Colonic mucosa (tissue), 4 donors: ENCODE results near the gene ARID1B. TPM values are rescaled to one million over a fixed set of nuclear protein-coding genes. Genes with fewer than 3 reads are reported as not detected.
A peak's percentile ranks its signal among the peaks of the same experiment; 100 is the strongest.

Experiments used
- DNase-seq: peaks from one replicate; pipeline ENCODE4 v3.0.0-alpha.2; 2020
- H3K27ac ChIP-seq: fragments of 200-600 bp; one replicate; pipeline ENCODE4 v1.8.0; 2021
- H3K27me3 ChIP-seq: fragments of 200-600 bp; one replicate; pipeline ENCODE4 v1.8.0; 2021
- H3K36me3 ChIP-seq: fragments of 200-600 bp; one replicate; pipeline ENCODE4 v1.8.0; 2021
- H3K4me1 ChIP-seq: fragments of 200-600 bp; one replicate; pipeline ENCODE4 v1.8.0; 2021; ENCODE audit warnings: mild to moderate bottlenecking
- H3K4me3 ChIP-seq: fragments of 200-600 bp; one replicate; pipeline ENCODE4 v1.8.0; 2021
- H3K9ac ChIP-seq, 2 donors: one replicate each; pipeline ENCODE4 v1.7.0; 2013; ENCODE audit warnings: control low read depth in 2 of 2, low read depth in 2 of 2, low read length in 2 of 2
- H3K9me3 ChIP-seq: fragments of 200-600 bp; one replicate; pipeline ENCODE4 v1.8.0; 2021
- CTCF ChIP-seq: fragments of 200-600 bp; IDR thresholded peaks from one replicate; pipeline ENCODE4 v1.8.0; 2022; ENCODE audit warnings: antibody characterized with exemption, mild to moderate bottlenecking
- intact Hi-C: fragments of 100-400 bp; cut with DNase I; formaldehyde crosslinking; loops from one replicate; pipeline ENCODE4 v1.14.1; 2022
- total RNA-seq, 2 donors: library from RNA; stranded (reverse); fragmentation: NEBNext Ultra II Directional in 1 of 2; extraction: Animal tissue kit (Norgen Biotek cat#: 25700) in 1 of 2; gene quantifications; one replicate each; pipeline ENCODE4 v1.2.1, GENCODE V29; 2021
- donor health status: healthy.
- donor health status: DM: no; HTN: no; CAD: no.
- donor health status: DM: no; HTN: no; CAD: no.

Gene ARID1B
- total RNA-seq, 2 donors from 2014 or later = 61.3 to 71.5 TPM

GRCh38 chr6:156984178-156984738, 207.1 kb downstream of the ARID1B start:
- no peak for TF ChIP-seq CTCF
- no peak for DNase-seq
- Histone ChIP-seq H3K36me3 (no peaks in the 10 kb centered on the region), H3K27ac (no peak overlapping the region), H3K9ac (no peak overlapping the region), H3K27me3 (no peaks in the 10 kb centered on the region), H3K4me3 (no peak overlapping the region), H3K9me3 (no peaks in the 10 kb centered on the region), H3K4me1 (peaks cover 18% of the 10 kb centered on the region)
- intact Hi-C loops = no loop called here

- Histone ChIP-seq H3K4me3 (no peak overlapping the region), H3K4me1 (peaks cover 18% of the 10 kb centered on the region), H3K36me3 (no peaks in the 10 kb centered on the region), H3K9ac (peak overlapping the region in 1 of 2 donors; percentile 28), H3K9me3 (no peaks in the 10 kb centered on the region), H3K27ac (no peak overlapping the region), H3K27me3 (no peaks in the 10 kb centered on the region)
- no peak for TF ChIP-seq CTCF
- DNase-seq = no peak
- intact Hi-C loops = no loop called here
Measured at GRCh38 chr6:156985309-156985708, 208.1 kb downstream of the ARID1B start.

DNA sequence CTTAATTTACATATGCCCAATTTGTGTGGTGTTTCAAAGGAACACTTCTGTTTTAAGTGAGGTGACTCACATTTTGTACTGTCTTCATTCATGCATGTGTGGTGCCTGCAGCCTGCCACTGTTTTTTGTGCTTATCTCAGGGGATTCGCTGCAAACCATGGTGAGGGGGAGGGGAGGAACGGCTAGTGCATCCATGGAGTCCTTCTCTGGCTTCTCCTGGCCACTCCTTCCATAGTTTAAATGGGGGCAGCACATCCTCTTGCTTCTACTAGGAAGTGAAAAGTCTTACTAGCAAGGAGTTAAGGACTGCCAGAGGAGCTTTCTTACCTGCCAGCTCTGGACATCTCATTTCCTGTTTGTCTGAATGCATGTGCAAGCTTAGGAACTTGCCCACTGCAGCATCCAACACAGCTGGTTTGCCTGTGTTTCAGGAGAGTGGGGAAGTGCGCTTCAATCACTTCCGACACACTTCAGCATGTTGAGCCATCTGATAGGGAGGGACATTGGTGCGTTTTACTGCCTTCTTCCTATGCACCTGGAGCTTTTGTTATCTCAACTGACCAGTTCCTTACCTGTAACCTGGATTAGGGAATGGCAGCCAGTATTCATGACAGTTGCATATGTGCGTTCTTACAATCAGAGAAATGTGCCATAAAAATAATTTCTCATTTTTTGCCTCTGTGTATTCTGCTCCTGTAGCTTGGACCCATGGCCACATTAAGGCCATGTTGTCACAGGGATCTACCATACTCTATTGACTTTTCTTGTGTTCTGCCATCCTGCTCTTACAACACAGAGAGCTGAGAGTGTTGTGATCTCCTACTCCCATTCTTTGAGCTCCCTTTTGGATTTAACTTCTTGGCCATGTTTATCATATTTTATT, 211.3 kb downstream of the ARID1B start:
- Histone ChIP-seq H3K4me3 (no peak overlapping the region), H3K9me3 (no peaks in the 10 kb centered on the region), H3K27me3 (no peaks in the 10 kb centered on the region), H3K36me3 (no peaks in the 10 kb centered on the region), H3K4me1 (peaks cover 24% of the 10 kb centered on the region), H3K9ac (no peak overlapping the region), H3K27ac (peak overlapping the region; percentile 29)
- TF ChIP-seq CTCF = no peak
- DNase-seq = peak; percentile 53
- intact Hi-C loops = no loop called here

GRCh38 chr6:156989159-156989806, 212.1 kb downstream of the ARID1B start:
- Histone ChIP-seq H3K9ac (no peak overlapping the region), H3K27ac (no peak overlapping the region), H3K4me1 (peaks cover 24% of the 10 kb centered on the region), H3K9me3 (no peaks in the 10 kb centered on the region), H3K27me3 (no peaks in the 10 kb centered on the region), H3K4me3 (no peak overlapping the region), H3K36me3 (no peaks in the 10 kb centered on the region)
- no peak for TF ChIP-seq CTCF
- intact Hi-C loops = no loop called here
- no peak for DNase-seq

DNA sequence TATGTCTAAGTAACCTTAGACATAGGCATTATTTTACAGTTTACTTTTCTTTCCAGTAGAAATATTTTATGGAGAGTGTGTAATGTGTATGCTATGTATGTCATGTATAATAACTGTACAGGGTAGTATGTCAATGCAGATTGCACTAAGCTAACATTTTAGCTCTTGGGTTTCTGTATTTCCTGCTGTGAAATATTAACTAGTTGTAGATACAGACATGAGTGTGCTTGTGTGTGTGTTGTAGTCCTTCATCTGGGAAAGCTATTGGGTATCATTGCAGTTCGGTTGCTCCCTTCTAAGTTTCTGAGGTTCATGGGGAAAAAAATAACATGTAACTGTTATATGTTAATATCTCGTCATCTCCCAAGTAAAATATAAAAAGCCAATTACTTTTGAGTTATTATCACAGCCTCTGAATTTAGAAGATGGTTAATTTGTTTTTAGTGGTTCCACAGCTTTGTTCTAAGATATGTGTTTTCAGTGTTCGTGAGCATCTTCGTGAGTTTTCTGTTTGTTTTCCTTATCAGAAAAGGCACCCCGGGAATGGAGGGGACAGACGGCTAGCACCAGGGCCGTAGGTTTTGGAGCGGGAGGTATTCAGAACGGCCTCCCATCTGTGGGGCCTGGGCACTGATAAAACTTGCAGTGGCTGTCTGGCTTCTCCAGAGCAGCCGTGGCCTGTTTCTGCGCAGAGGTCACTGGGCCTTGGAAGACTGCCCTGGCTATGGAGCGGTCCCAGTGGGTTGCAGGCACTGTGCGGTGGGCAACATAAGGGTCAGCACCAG, 215.0 kb downstream of the ARID1B start:
- DNase-seq = peak; percentile 30
- no peaks in the 10 kb centered on the region for H3K27me3 ChIP-seq

More for the DNA sequence above, 215.0 kb downstream of the ARID1B start:
- Histone ChIP-seq H3K36me3 (no peaks in the 10 kb centered on the region), H3K4me1 (peaks cover 23% of the 10 kb centered on the region), H3K9me3 (no peaks in the 10 kb centered on the region), H3K27ac (peak overlapping the region; percentile 5), H3K4me3 (no peak overlapping the region), H3K9ac (no peak overlapping the region)
- TF ChIP-seq CTCF = no peak
- intact Hi-C loops = no loop called here
